HEK293 (cell line): Measurements from ENCODE around the gene MPZL1.

Experiments
- CTCF ChIA-PET: fragments of 350-600 bp; formaldehyde crosslinking; extraction: SDS; loops from one replicate; lab custom pipeline; 2021; ENCODE audit warnings: antibody characterized with exemption; lab: Yijun Ruan, JAX
- POLR2A ChIA-PET: fragments of 300-600 bp; formaldehyde crosslinking; extraction: SDS; loops from one replicate; lab custom pipeline; 2020; ENCODE audit warnings: antibody characterized with exemption, inconsistent platforms; lab: Yijun Ruan, JAX
- H3K27ac ChIP-seq: fragments of 200-500 bp; sonication (Bioruptor generic); 2 replicates; pipeline ENCODE4 v1.5.1; 2014; ENCODE audit warnings: low read depth, low read length, control low read depth, inconsistent platforms; ENCODE audit errors: extremely low read depth
- H3K36me3 ChIP-seq, 2 experiments: fragments of 200-500 bp in 1 of 2; sonication (Bioruptor generic) in 1 of 2; 1 replicate in 1 of 2; 2 replicates in 1 of 2; pipeline ENCODE4 v1.5.1; 2014 to 2017; ENCODE audit warnings: inconsistent platforms in 2 of 2, low read length in 2 of 2; ENCODE audit not compliant: control insufficient read depth in 2 of 2, insufficient read depth in 1 of 2
- H3K4me1 ChIP-seq: fragments of 200-500 bp; sonication (Bioruptor generic); 2 replicates; pipeline ENCODE4 v1.5.1; 2014; ENCODE audit warnings: mild to moderate bottlenecking, low read length, inconsistent platforms; ENCODE audit not compliant: control insufficient read depth, insufficient read depth
- H3K4me3 ChIP-seq: 2 replicates; pipeline ENCODE4 v1.5.1; 2011; ENCODE audit warnings: low read depth, mild to moderate bottlenecking, control low read depth, low read length, moderate library complexity
- H3K9me3 ChIP-seq: fragments of 200-500 bp; sonication (Bioruptor generic); 2 replicates; pipeline ENCODE4 v1.5.1; 2014; ENCODE audit warnings: low read depth, low read length, inconsistent platforms; ENCODE audit not compliant: control insufficient read depth, insufficient read depth
- KLF16 ChIP-seq: fragments of 450-650 bp; formaldehyde crosslinking; IDR thresholded peaks from 2 replicates; pipeline ENCODE4 v1.5.1; 2017; ENCODE audit warnings: missing biosample characterization, missing genetic modification characterization
- ZBTB1 ChIP-seq: fragments of 450-650 bp; formaldehyde crosslinking; IDR thresholded peaks from 2 replicates; pipeline ENCODE4 v1.5.1; 2016; ENCODE audit warnings: missing biosample characterization, missing genetic modification characterization
- ZNF114 ChIP-seq: fragments of 450-650 bp; formaldehyde crosslinking; IDR thresholded peaks from 2 replicates; pipeline ENCODE4 v1.5.0; 2017; ENCODE audit warnings: missing biosample characterization, missing genetic modification characterization
- ZNF155 ChIP-seq: fragments of 450-650 bp; formaldehyde crosslinking; IDR thresholded peaks from 2 replicates; pipeline ENCODE4 v1.5.1; 2016; ENCODE audit warnings: missing biosample characterization, missing genetic modification characterization
- ZNF169 ChIP-seq: fragments of 450-650 bp; formaldehyde crosslinking; IDR thresholded peaks from 2 replicates; pipeline ENCODE4 v1.5.1; 2016; ENCODE audit warnings: missing biosample characterization, missing genetic modification characterization
- ZNF239 ChIP-seq: fragments of 450-650 bp; formaldehyde crosslinking; IDR thresholded peaks from 2 replicates; pipeline ENCODE4 v1.5.1; 2016; ENCODE audit warnings: missing biosample characterization, missing genetic modification characterization
- ZNF324 ChIP-seq: fragments of 450-650 bp; formaldehyde crosslinking; IDR thresholded peaks from 2 replicates; pipeline ENCODE4 v1.5.1; 2016; ENCODE audit warnings: missing biosample characterization, missing genetic modification characterization
- ZNF37A ChIP-seq: fragments of 450-650 bp; IDR thresholded peaks from 2 replicates; pipeline ENCODE4 v1.5.1; 2018; ENCODE audit warnings: missing biosample characterization, missing genetic modification characterization
- ZNF48 ChIP-seq: fragments of 450-650 bp; formaldehyde crosslinking; IDR thresholded peaks from 2 replicates; pipeline ENCODE4 v1.5.1; 2016; ENCODE audit warnings: missing biosample characterization, missing genetic modification characterization
- ZNF521 ChIP-seq: fragments of 450-650 bp; formaldehyde crosslinking; IDR thresholded peaks from 2 replicates; pipeline ENCODE4 v1.5.1; 2017; ENCODE audit warnings: missing biosample characterization, mild to moderate bottlenecking, missing genetic modification characterization
- ZNF707 ChIP-seq: fragments of 450-650 bp; formaldehyde crosslinking; IDR thresholded peaks from 2 replicates; pipeline ENCODE4 v1.5.1; 2016; ENCODE audit warnings: missing biosample characterization, missing genetic modification characterization
- ZNF776 ChIP-seq: fragments of 450-650 bp; formaldehyde crosslinking; IDR thresholded peaks from 2 replicates; pipeline ENCODE4 v1.5.0; 2017; ENCODE audit warnings: missing biosample characterization, missing genetic modification characterization, borderline replicate concordance
- ZNF792 ChIP-seq: fragments of 450-650 bp; formaldehyde crosslinking; IDR thresholded peaks from 2 replicates; pipeline ENCODE4 v1.5.1; 2016; ENCODE audit warnings: missing biosample characterization, missing genetic modification characterization
- ZXDB ChIP-seq: fragments of 450-650 bp; formaldehyde crosslinking; IDR thresholded peaks from 2 replicates; pipeline ENCODE4 v1.5.1; 2016; ENCODE audit warnings: missing biosample characterization, missing genetic modification characterization
- TF ChIP-seq, protein P1 (sequence below): fragments of 450-650 bp; formaldehyde crosslinking; IDR thresholded peaks from 2 replicates; pipeline ENCODE4 v1.5.1; 2016; ENCODE audit warnings: missing biosample characterization, missing genetic modification characterization
- TF ChIP-seq, protein P2 (sequence below): fragments of 450-650 bp; formaldehyde crosslinking; IDR thresholded peaks from 2 replicates; pipeline ENCODE4 v1.5.1; 2017; ENCODE audit warnings: missing biosample characterization, missing genetic modification characterization
- TF ChIP-seq, protein P3 (sequence below): fragments of 450-650 bp; formaldehyde crosslinking; IDR thresholded peaks from 2 replicates; pipeline ENCODE4 v1.5.1; 2017; ENCODE audit warnings: missing biosample characterization, missing genetic modification characterization
- TF ChIP-seq, protein P4 (sequence below): fragments of 450-650 bp; formaldehyde crosslinking; IDR thresholded peaks from 2 replicates; pipeline ENCODE4; 2016; ENCODE audit warnings: missing biosample characterization, missing genetic modification characterization
- TF ChIP-seq, protein P5 (sequence below): fragments of 450-650 bp; formaldehyde crosslinking; IDR thresholded peaks from 2 replicates; pipeline ENCODE4 v1.5.1; 2016; ENCODE audit warnings: missing biosample characterization, missing genetic modification characterization, borderline replicate concordance

Gene MPZL1

DNA sequence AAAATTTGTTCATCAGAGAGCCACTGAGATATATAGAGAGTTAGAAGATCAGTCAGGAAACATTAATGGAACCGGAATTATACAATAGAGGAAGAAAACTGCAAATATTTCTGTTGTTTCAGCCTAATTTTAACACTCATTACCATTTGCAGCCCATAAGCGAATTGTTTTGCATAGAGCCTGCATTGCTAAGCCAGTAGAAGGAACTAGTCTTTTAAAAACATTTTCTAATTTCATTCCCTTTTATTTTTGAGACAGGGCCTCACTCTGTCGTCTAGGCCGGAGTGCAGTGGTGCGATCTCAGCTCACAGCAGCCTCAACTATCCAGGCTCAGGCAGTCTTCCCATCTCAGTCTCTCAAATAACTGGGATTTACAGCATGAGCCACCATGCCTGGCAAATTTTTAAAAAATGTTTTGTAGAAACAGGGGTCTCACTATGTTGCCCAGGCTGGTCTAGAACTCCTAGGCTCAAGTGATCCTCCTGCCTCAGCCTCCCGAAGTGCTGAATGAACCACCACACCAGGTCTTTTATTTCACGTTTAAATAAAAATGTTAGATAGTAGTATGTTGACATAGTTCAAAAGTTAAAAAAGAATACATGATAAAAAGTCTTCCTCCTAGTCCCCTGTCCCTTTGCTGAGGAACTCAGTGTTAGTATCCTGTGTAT lies 25.3 kb downstream of the MPZL1 start:
- Histone ChIP-seq H3K36me3 (no peaks in the 10 kb centered on the region), H3K4me1 (no peaks in the 10 kb centered on the region), H3K9me3 (no peaks in the 10 kb centered on the region), H3K27ac (no peak overlapping the region), H3K4me3 (no peak overlapping the region)
- CTCF ChIA-PET = no interaction called here
- POLR2A ChIA-PET = no interaction called here
- no peak for TF ChIP-seq ZNF776
- TF ChIP-seq ZNF169 (tag by site-specific recombination) = no peak
- TF ChIP-seq ZNF239 (tag by site-specific recombination) = no peak
- TF ChIP-seq ZBTB1 (tag by site-specific recombination) = no peak
- TF ChIP-seq, protein P1, sequence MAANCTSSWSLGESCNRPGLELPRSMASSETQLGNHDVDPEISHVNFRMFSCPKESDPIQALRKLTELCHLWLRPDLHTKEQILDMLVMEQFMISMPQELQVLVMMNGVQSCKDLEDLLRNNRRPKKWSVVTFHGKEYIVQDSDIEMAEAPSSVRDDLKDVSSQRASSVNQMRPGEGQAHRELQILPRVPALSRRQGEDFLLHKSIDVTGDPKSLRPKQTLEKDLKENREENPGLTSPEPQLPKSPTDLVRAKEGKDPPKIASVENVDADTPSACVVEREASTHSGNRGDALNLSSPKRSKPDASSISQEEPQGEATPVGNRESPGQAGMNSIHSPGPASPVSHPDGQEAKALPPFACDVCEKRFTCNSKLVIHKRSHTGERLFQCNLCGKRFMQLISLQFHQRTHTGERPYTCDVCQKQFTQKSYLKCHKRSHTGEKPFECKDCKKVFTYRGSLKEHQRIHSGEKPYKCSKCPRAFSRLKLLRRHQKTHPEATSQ (tag by site-specific recombination) = no peak
- TF ChIP-seq ZNF792 = no peak
- TF ChIP-seq ZNF37A (tag by site-specific recombination) = no peak
- no peak for TF ChIP-seq ZNF155 (tag by site-specific recombination)
- TF ChIP-seq, protein P2, sequence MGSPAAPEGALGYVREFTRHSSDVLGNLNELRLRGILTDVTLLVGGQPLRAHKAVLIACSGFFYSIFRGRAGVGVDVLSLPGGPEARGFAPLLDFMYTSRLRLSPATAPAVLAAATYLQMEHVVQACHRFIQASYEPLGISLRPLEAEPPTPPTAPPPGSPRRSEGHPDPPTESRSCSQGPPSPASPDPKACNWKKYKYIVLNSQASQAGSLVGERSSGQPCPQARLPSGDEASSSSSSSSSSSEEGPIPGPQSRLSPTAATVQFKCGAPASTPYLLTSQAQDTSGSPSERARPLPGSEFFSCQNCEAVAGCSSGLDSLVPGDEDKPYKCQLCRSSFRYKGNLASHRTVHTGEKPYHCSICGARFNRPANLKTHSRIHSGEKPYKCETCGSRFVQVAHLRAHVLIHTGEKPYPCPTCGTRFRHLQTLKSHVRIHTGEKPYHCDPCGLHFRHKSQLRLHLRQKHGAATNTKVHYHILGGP (tag by site-specific recombination) = no peak
- TF ChIP-seq ZNF324 = no peak
- TF ChIP-seq, protein P3, sequence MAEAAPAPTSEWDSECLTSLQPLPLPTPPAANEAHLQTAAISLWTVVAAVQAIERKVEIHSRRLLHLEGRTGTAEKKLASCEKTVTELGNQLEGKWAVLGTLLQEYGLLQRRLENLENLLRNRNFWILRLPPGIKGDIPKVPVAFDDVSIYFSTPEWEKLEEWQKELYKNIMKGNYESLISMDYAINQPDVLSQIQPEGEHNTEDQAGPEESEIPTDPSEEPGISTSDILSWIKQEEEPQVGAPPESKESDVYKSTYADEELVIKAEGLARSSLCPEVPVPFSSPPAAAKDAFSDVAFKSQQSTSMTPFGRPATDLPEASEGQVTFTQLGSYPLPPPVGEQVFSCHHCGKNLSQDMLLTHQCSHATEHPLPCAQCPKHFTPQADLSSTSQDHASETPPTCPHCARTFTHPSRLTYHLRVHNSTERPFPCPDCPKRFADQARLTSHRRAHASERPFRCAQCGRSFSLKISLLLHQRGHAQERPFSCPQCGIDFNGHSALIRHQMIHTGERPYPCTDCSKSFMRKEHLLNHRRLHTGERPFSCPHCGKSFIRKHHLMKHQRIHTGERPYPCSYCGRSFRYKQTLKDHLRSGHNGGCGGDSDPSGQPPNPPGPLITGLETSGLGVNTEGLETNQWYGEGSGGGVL (tag by site-specific recombination) = no peak
- no peak for TF ChIP-seq ZNF114 (tag by site-specific recombination)
- TF ChIP-seq, protein P4, sequence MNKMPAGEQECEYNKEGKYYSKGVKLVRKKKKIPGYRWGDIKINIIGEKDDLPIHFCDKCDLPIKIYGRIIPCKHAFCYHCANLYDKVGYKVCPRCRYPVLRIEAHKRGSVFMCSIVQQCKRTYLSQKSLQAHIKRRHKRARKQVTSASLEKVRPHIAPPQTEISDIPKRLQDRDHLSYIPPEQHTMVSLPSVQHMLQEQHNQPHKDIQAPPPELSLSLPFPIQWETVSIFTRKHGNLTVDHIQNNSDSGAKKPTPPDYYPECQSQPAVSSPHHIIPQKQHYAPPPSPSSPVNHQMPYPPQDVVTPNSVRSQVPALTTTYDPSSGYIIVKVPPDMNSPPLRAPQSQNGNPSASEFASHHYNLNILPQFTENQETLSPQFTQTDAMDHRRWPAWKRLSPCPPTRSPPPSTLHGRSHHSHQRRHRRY = no peak
- no peak for TF ChIP-seq ZNF48
- TF ChIP-seq KLF16 = no peak
- TF ChIP-seq ZNF521 (tag by site-specific recombination) = no peak

DNA sequence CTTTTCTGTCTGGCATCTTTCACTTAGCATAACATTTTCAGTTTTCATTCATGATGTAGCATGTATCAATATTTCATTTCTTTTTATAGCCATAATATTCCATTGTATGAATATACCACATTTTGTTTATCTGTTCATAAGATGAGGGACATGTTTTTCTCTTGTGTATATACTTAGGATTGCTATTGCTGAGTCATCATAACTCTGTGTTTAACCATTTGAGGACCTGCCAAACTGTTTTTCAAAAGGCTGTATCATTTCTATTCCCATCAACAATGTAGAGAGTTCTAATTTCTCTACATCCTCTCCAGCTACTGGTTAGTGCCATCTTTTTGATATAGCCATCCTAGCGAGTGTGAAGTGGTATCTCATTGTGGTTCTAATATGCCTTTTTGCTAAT lies 26.2 kb downstream of the MPZL1 start:
- H3K4me1 ChIP-seq = no peaks in the 10 kb centered on the region
- TF ChIP-seq, protein P5, sequence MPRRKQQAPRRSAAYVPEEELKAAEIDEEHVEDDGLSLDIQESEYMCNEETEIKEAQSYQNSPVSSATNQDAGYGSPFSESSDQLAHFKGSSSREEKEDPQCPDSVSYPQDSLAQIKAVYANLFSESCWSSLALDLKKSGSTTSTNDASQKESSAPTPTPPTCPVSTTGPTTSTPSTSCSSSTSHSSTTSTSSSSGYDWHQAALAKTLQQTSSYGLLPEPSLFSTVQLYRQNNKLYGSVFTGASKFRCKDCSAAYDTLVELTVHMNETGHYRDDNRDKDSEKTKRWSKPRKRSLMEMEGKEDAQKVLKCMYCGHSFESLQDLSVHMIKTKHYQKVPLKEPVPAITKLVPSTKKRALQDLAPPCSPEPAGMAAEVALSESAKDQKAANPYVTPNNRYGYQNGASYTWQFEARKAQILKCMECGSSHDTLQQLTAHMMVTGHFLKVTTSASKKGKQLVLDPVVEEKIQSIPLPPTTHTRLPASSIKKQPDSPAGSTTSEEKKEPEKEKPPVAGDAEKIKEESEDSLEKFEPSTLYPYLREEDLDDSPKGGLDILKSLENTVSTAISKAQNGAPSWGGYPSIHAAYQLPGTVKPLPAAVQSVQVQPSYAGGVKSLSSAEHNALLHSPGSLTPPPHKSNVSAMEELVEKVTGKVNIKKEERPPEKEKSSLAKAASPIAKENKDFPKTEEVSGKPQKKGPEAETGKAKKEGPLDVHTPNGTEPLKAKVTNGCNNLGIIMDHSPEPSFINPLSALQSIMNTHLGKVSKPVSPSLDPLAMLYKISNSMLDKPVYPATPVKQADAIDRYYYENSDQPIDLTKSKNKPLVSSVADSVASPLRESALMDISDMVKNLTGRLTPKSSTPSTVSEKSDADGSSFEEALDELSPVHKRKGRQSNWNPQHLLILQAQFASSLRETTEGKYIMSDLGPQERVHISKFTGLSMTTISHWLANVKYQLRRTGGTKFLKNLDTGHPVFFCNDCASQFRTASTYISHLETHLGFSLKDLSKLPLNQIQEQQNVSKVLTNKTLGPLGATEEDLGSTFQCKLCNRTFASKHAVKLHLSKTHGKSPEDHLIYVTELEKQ (tag by site-specific recombination) = no peak
- TF ChIP-seq ZNF707 (tag by site-specific recombination) (no peak), ZNF239 (tag by site-specific recombination) (no peak), ZXDB (tag by site-specific recombination) (no peak)
- H3K27ac ChIP-seq = no peak overlapping the region
- H3K9me3 ChIP-seq = no peaks in the 10 kb centered on the region
- H3K36me3 ChIP-seq = no peaks in the 10 kb centered on the region
- ChIA-PET POLR2A (no interaction called here), CTCF (interaction anchor here (0.6 kb wide), 1 partner anchor 15 kb away, joined by 3 read pairs; no protein-coding TSS in a partner anchor)
- no peak overlapping the region for H3K4me3 ChIP-seq
